Body of pancreas (tissue), 4 donors: ENCODE measurements around the gene IL2RA.
A peak's percentile ranks its signal among the peaks of the same experiment; 100 is the strongest.

Experiments used
- POLR2A ChIP-seq, 3 donors: fragments of 450-650 bp; IDR thresholded peaks; one replicate each; pipeline ENCODE4 v1.6.1; 2016; ENCODE audit warnings: antibody characterized with exemption in 3 of 3, mild to moderate bottlenecking in 2 of 3
- TF ChIP-seq, protein P1 (sequence below), 7 experiments: fragments of 450-650 bp in 4 of 7; fragments of 200-600 bp in 3 of 7; sonication (generic) in 3 of 7; IDR thresholded peaks; one replicate each; pipeline ENCODE4 v1.5.1; 2016 to 2019; ENCODE audit warnings: antibody characterized with exemption in 7 of 7

DNA sequence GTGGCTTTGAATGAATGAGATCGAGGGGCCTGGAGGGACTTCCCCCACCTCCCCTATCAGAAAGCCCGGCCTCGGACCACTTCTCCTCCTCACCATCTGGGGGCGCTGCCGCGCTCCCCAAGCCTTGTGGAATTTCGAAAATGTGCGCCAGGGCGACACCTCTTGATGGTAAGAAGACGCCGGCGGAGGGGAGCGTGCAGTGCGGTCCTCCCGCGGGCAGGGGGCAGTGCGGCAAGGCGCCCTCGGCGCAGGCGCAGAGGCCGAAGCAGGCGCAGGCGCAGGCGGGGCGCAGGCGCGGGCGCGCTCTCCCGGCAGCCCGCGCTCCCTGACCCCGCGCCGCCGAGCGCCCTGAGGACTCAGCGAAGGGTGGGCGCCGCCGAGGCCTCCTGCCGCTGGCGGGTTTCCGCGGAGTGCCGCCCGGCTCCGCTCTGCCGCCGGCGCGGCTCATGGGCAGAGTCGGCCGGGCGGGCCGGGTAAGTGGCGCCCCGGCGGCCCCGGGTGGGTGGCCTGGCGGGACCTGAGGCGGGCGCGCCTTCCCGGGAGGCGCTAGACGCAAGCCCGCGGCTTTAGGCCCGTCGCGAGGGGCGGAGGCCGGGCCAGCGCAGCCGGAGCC is 26.7 kb upstream of the IL2RA start, which contains the start of gene RBM17:
- TF ChIP-seq, protein P1, sequence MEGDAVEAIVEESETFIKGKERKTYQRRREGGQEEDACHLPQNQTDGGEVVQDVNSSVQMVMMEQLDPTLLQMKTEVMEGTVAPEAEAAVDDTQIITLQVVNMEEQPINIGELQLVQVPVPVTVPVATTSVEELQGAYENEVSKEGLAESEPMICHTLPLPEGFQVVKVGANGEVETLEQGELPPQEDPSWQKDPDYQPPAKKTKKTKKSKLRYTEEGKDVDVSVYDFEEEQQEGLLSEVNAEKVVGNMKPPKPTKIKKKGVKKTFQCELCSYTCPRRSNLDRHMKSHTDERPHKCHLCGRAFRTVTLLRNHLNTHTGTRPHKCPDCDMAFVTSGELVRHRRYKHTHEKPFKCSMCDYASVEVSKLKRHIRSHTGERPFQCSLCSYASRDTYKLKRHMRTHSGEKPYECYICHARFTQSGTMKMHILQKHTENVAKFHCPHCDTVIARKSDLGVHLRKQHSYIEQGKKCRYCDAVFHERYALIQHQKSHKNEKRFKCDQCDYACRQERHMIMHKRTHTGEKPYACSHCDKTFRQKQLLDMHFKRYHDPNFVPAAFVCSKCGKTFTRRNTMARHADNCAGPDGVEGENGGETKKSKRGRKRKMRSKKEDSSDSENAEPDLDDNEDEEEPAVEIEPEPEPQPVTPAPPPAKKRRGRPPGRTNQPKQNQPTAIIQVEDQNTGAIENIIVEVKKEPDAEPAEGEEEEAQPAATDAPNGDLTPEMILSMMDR (IDR thresholded peaks at IDR 0.05): peak; percentile 99 to 100 (median 100)
- no peak for TF ChIP-seq POLR2A (IDR thresholded peaks at IDR 0.05)
